Liver (tissue), 9 donors: ENCODE measurements around the gene ZMAT5. TPM values are rescaled to one million over a fixed set of nuclear protein-coding genes. Genes with fewer than 3 reads are reported as not detected.

Source experiments
- DNase-seq: peaks from one replicate; pipeline ENCODE4 v3.0.0-alpha.2; 2017; ENCODE audit warnings: low spot score
- H3K27ac ChIP-seq, 2 donors: one replicate each; pipeline ENCODE4 v1.7.0; 2013; ENCODE audit warnings: inconsistent platforms in 2 of 2, low read length in 2 of 2, control low read depth in 1 of 2, low read depth in 1 of 2, mild to moderate bottlenecking in 1 of 2
- H3K27me3 ChIP-seq, 4 donors: one replicate each; pipeline versions ENCODE4 v1.6.1 to v1.7.0; 2013; ENCODE audit warnings: low read length in 3 of 4, inconsistent platforms in 1 of 4, mild to moderate bottlenecking in 1 of 4, moderate library complexity in 1 of 4; ENCODE audit not compliant: control insufficient read depth in 4 of 4, insufficient read depth in 4 of 4
- H3K36me3 ChIP-seq, 4 donors: one replicate each; pipeline versions ENCODE4 v1.6.1 to v1.7.0; 2013; ENCODE audit warnings: low read length in 3 of 4, mild to moderate bottlenecking in 3 of 4, low read depth in 1 of 4, moderate library complexity in 1 of 4; ENCODE audit not compliant: control insufficient read depth in 4 of 4, insufficient read depth in 3 of 4
- H3K4me1 ChIP-seq, 4 donors: one replicate each; pipeline versions ENCODE4 v1.6.1 to v1.7.0; 2013; ENCODE audit warnings: low read length in 3 of 4, mild to moderate bottlenecking in 3 of 4, moderate library complexity in 1 of 4; ENCODE audit not compliant: control insufficient read depth in 4 of 4, insufficient read depth in 4 of 4
- H3K4me3 ChIP-seq, 3 donors: one replicate each; pipeline versions ENCODE4 v1.6.1 to v1.7.0; 2013; ENCODE audit warnings: low read length in 3 of 3, control low read depth in 1 of 3, low read depth in 1 of 3, mild to moderate bottlenecking in 1 of 3
- H3K9ac ChIP-seq, 2 donors: one replicate each; pipeline ENCODE4 v1.7.0; 2013; ENCODE audit warnings: low read length in 2 of 2, mild to moderate bottlenecking in 2 of 2, moderate library complexity in 2 of 2, control low read depth in 1 of 2, low read depth in 1 of 2
- H3K9me3 ChIP-seq, 4 donors: one replicate each; pipeline versions ENCODE4 v1.6.1 to v1.7.0; 2013; ENCODE audit warnings: low read length in 3 of 4; ENCODE audit not compliant: control insufficient read depth in 4 of 4
- ATF3 ChIP-seq: IDR thresholded peaks from 2 replicates; pipeline ENCODE4 v1.6.1; 2016; ENCODE audit warnings: antibody characterized with exemption
- CTCF ChIP-seq: fragments of 150-350 bp; IDR thresholded peaks from 2 replicates; pipeline ENCODE4 v1.5.1; 2017; ENCODE audit warnings: improper control_type of control experiment, low read depth, low read length; ENCODE audit not compliant: missing input control
- EGR1 ChIP-seq, 2 donors: IDR thresholded peaks; 2 replicates each; pipeline ENCODE4 v1.6.1; 2016 to 2018; ENCODE audit warnings: antibody characterized with exemption in 2 of 2, low read depth in 2 of 2
- FOXA2 ChIP-seq: IDR thresholded peaks from 2 replicates; pipeline ENCODE4 v1.6.1; 2016; ENCODE audit warnings: antibody characterized with exemption
- JUND ChIP-seq, 2 donors: IDR thresholded peaks; 2 replicates each; pipeline ENCODE4 v1.6.1; 2016; ENCODE audit warnings: antibody characterized with exemption in 2 of 2
- MAX ChIP-seq: IDR thresholded peaks from 2 replicates; pipeline ENCODE4 v1.6.1; 2016; ENCODE audit warnings: antibody characterized with exemption
- YY1 ChIP-seq: IDR thresholded peaks from 2 replicates; pipeline ENCODE4 v1.6.1; 2016; ENCODE audit warnings: antibody characterized with exemption, mild to moderate bottlenecking
- ZBTB33 ChIP-seq: IDR thresholded peaks from 2 replicates; pipeline ENCODE4 v1.6.1; 2016; ENCODE audit warnings: antibody characterized with exemption
- WGBS: extraction: QIAGEN DNeasy Blood & Tissue Kit; methylation state at CpG from one replicate; pipeline ENCODE4 v1.1.7; 2013; 5-methylcytosine and 5-hydroxymethylcytosine counted together
- polyA plus RNA-seq, 2 donors: library from polyadenylated mRNA; stranded (reverse) in 1 of 2; unstranded in 1 of 2; fragments of 200-250 nt in 1 of 2; fragments of >200 nt in 1 of 2; fragmentation: Nextera tagmentation in 1 of 2; extraction: Ambion mirVana in 1 of 2; gene quantifications; one replicate each; pipeline versions ENCODE4 v1.2.1 to v1.2.3, GENCODE V29; 2013 to 2015
- total RNA-seq, 2 donors: library from RNA; depleted of rRNA; stranded (reverse); fragments of >200 nt; gene quantifications; one replicate each; pipeline ENCODE4 v1.2.3, GENCODE V29; 2014
- donor health status: healthy.
- donor health status: healthy.
- donor health status: healthy.
- donor health status: healthy.
- donor health status: healthy.

ZMAT5 gene
- total and polyA plus RNA-seq, 4 donors, result 9.2 to 18.8 (median 13.5) TPM

- no peaks in the 10 kb centered on the region for H3K36me3 ChIP-seq
- no peaks in the 10 kb centered on the region for H3K9me3 ChIP-seq
- no peak for TF ChIP-seq JUND (IDR thresholded peaks at IDR 0.05)
- no peak overlapping the region for H3K4me3 ChIP-seq
- peak; percentile 44 for DNase-seq
- no peaks in the 10 kb centered on the region for H3K27me3 ChIP-seq
- no peak overlapping the region for H3K9ac ChIP-seq
- H3K27ac ChIP-seq, result no peak overlapping the region
- 80% methylated on average over 8 of the region's 8 CpGs for WGBS
- H3K4me1 ChIP-seq, result peaks cover 15 to 32% (median 26%) of the 10 kb centered on the region in 4 donors
Observed at GRCh38 chr22:29780748-29781676, 14.2 kb upstream of the ZMAT5 start.

GRCh38 chr22:29780220-29780619 lies 13.4 kb upstream of the ZMAT5 start:
- Histone ChIP-seq H3K27me3 (no peaks in the 10 kb centered on the region), H3K4me1 (peaks cover 15 to 32% (median 24%) of the 10 kb centered on the region in 4 donors), H3K27ac (no peak overlapping the region), H3K9ac (no peak overlapping the region), H3K4me3 (no peak overlapping the region), H3K9me3 (no peaks in the 10 kb centered on the region), H3K36me3 (no peaks in the 10 kb centered on the region)
- no peak for TF ChIP-seq CTCF
- TF ChIP-seq EGR1 (IDR thresholded peaks at IDR 0.05; ENCODE audit: low read depth in 2 of 2), result no peak
- TF ChIP-seq MAX, result no peak
- no peak for DNase-seq
- 94% methylated on average over 5 of the region's 5 CpGs for WGBS

- Histone ChIP-seq H3K36me3 (peaks cover 0 to 16% (median 11%) of the 10 kb centered on the region in 4 donors), H3K27ac (no peak overlapping the region), H3K4me3 (no peak overlapping the region), H3K27me3 (no peaks in the 10 kb centered on the region), H3K4me1 (peaks cover 0 to 11% (median 5%) of the 10 kb centered on the region in 4 donors), H3K9ac (no peak overlapping the region), H3K9me3 (no peaks in the 10 kb centered on the region)
- WGBS, result 92% methylated on average over 2 of the region's 2 CpGs
- TF ChIP-seq MAX (no peak), ZBTB33 (no peak), EGR1 (IDR thresholded peaks at IDR 0.05; ENCODE audit: low read depth in 2 of 2) (no peak), YY1 (no peak), JUND (IDR thresholded peaks at IDR 0.05) (no peak), ATF3 (no peak), FOXA2 (no peak)
- DNase-seq, result no peak
Observed at GRCh38 chr22:29773233-29773632, 6.4 kb upstream of the ZMAT5 start.
